IPS-18a (cell line): ENCODE data around the gene LRRC47.

Experiments used
- H3K27ac ChIP-seq: one replicate; pipeline ENCODE4 v1.5.1; 2013; ENCODE audit warnings: low read length
- H3K27me3 ChIP-seq: one replicate; pipeline ENCODE4 v1.6.1; 2013; ENCODE audit warnings: mild to moderate bottlenecking, low read length; ENCODE audit not compliant: control insufficient read depth, insufficient read depth
- H3K36me3 ChIP-seq: one replicate; pipeline ENCODE4 v1.6.1; 2013; ENCODE audit warnings: low read depth, low read length; ENCODE audit not compliant: control insufficient read depth
- H3K4me1 ChIP-seq: one replicate; pipeline ENCODE4 v1.6.1; 2013; ENCODE audit warnings: low read depth, low read length; ENCODE audit not compliant: control insufficient read depth
- H3K4me3 ChIP-seq: one replicate; pipeline ENCODE4 v1.5.1; 2013; ENCODE audit warnings: low read length
- H3K9ac ChIP-seq: one replicate; pipeline ENCODE4 v1.6.1; 2013; ENCODE audit warnings: mild to moderate bottlenecking, low read length, moderate library complexity
- H3K9me3 ChIP-seq: one replicate; pipeline ENCODE4 v1.6.1; 2013; ENCODE audit warnings: low read depth, low read length; ENCODE audit not compliant: control insufficient read depth

Gene LRRC47

DNA sequence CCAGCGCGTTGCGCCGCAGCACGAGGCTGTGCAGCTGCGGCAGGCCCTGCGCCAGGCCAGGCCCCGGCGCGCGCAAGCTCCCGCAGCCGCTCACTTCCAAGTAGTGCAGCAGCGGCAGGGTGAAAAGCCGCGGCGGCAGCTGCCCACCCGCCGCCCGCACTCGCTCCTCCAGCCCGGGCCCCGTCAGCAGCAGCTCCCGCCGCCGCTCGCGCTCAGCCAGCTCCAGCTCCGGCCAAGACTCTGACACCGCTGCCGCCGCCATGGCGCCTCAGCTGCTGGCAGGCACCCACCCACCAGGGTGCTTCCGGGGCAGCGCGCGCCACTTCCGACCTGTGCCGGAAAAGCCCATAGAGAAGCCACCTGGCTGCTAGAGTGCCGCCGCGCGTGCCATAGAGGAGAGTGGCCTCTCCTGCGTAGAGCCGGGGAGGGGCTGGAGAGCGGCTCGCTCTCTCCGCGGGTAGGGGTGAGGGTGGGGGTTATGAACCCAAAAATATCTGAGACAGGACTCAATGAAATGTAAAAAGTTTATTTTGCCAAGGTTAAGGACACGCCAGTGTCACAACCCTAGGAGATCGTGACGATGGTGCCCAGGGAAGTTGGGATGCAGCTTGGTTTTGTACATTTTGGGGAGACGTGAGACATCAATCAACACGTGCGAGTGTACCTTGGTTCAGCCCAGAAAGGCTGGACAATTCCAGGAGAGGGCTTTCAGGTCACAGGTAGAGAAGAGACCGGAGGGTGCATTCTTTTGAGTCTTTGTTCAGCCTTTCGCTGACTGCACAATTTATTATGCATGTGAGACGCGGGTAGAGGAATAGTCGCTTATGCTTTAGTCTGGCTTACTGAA lies at the start of gene LRRC47:
TSS of gene LRRC47 (minus strand) at position 284 of the 847 bp plus-strand sequence. CDS start at position 262, 22 bp downstream.
- Histone ChIP-seq H3K4me1 (peaks cover 26% of the 10 kb centered on the region), H3K9me3 (no peaks in the 10 kb centered on the region), H3K27me3 (no peaks in the 10 kb centered on the region), H3K9ac (peak within 1 kb of the TSS; percentile 69), H3K4me3 (peak within 1 kb of the TSS; percentile 79), H3K36me3 (no peaks in the 10 kb centered on the region), H3K27ac (peak within 1 kb of the TSS; percentile 44)

DNA sequence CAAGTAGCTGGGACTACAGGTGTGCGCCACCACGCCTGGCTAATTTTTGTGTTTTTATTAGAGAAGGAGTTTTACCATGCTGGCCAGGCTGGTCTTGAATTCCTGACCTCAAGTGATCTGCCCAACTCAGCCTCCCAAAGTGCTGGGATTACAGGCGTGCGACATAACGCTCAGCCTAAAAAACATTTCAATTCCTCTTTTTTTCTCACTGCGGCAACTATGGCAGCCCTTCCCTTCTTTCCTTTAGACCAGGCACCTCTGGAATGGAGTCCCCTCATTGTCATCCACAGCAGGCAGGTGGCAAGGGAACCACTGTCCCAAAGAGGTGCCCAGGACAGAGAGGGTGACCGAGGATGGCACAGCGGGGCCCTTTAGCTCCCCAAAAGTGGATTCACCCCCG lies 46.6 kb upstream of the LRRC47 start:
- no peaks in the 10 kb centered on the region for H3K27me3 ChIP-seq
- no peak overlapping the region for H3K4me3 ChIP-seq
- H3K4me1 ChIP-seq = no peaks in the 10 kb centered on the region
- peaks cover 8% of the 10 kb centered on the region for H3K36me3 ChIP-seq
- no peak overlapping the region for H3K27ac ChIP-seq
- no peak overlapping the region for H3K9ac ChIP-seq
- H3K9me3 ChIP-seq = no peaks in the 10 kb centered on the region

DNA sequence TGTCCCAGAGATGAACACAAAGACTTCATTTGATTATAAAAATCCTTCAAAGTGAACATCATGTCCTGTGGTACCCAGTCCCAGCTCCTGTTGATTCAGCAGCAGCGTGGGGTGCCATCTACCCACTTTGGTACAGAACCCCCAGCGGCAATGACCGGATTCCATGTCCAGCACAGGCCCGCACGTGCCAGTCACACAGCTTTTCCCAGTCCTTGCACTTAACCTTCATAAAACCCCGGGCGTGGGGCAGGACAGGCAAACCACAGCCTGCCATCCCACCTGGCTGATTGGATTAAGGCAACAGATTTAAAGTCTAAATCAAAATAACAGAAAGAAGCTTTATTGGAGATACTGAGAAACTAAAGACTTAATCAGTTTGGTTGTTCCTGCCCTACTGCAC lies 45.2 kb upstream of the LRRC47 start:
- Histone ChIP-seq H3K9me3 (no peaks in the 10 kb centered on the region), H3K4me1 (no peaks in the 10 kb centered on the region), H3K9ac (no peak overlapping the region), H3K27me3 (no peaks in the 10 kb centered on the region), H3K36me3 (peaks cover 10% of the 10 kb centered on the region), H3K27ac (no peak overlapping the region), H3K4me3 (no peak overlapping the region)

DNA sequence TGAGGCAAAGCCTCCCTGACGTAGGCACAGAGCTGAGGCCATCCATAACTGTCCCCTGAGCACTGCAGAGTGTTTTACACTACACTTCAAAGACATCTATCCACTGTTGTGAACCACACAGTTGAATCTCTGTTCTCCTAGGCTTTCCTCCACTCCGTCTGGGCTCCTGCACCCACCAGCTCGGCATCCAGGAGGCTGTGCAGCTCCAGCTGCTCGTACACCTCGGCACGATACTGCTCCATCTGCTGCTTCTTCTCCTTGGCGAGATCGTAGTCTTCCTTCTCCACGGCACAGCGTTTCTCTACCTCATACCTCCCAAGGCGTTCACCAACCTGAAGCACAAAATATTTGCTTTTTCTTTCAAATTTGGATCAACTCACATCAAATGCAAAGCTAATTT lies 42.5 kb upstream of the LRRC47 start:
- Histone ChIP-seq H3K36me3 (peaks cover 10% of the 10 kb centered on the region), H3K27me3 (no peaks in the 10 kb centered on the region), H3K9me3 (no peaks in the 10 kb centered on the region), H3K9ac (no peak overlapping the region), H3K4me3 (no peak overlapping the region), H3K4me1 (no peaks in the 10 kb centered on the region), H3K27ac (no peak overlapping the region)

DNA sequence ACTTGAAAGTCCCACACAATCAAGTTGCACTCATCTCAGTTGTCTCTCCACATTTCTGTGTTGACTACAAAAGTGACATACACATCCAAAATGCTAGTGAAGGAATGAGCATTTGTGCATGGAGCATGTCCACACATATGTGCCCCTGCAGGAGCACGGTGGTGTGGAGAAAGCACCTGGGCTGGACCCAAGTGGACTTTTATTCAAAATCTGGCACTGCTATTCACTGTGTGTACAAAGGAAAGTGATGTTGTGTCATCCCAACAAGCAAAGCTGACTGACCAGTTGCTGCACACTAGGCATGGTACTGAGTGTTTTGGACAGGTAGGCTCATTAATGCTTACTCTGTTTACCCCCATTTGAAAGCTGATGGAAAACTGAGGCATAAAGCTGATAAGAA lies 41.4 kb upstream of the LRRC47 start:
- Histone ChIP-seq H3K4me1 (no peaks in the 10 kb centered on the region), H3K27me3 (no peaks in the 10 kb centered on the region), H3K9me3 (no peaks in the 10 kb centered on the region), H3K36me3 (peaks cover 10% of the 10 kb centered on the region), H3K4me3 (no peak overlapping the region), H3K9ac (no peak overlapping the region), H3K27ac (no peak overlapping the region)

DNA sequence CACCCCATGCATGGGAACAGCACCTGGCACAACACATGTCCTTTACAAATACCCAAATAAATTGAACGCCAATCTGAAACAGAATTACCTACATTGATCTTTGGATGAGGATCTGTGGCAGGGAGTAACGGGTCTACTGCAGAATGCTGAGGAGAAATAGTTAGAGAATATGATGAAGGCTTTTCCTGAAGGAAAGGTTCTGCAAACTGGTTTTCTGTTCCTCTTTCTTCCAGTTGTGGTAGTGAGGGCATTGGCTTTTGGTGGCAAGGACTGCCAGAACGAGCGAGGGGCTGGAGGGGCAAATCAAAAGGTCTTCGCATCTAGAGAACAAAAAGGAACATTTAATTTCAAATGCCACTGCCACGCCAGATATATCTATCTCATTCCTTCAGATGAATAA lies 40.9 kb upstream of the LRRC47 start:
- H3K9me3 ChIP-seq = no peaks in the 10 kb centered on the region
- no peaks in the 10 kb centered on the region for H3K4me1 ChIP-seq
- H3K36me3 ChIP-seq = peaks cover 13% of the 10 kb centered on the region
- H3K27me3 ChIP-seq = no peaks in the 10 kb centered on the region
- no peak overlapping the region for H3K4me3 ChIP-seq
- no peak overlapping the region for H3K9ac ChIP-seq
- no peak overlapping the region for H3K27ac ChIP-seq

DNA sequence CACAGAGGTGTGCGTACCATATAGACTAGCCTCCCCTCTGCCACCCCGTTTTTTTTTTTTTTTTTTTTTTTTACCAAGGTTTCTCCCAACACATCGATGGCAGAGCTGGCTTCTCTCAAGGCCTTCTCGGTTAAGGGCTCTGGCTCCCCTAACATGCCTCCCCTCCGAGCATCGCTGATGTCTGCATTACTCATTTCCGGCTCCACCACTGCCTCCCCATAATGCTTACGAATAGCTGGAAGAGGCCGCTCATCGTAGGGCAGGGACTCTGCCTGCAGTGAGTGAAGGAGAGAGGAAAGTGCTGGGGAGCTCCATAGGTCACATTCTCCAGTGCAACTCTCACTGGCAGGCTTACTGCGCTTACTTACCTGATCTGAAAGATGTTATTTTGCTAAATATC lies 40.1 kb upstream of the LRRC47 start:
- Histone ChIP-seq H3K27me3 (no peaks in the 10 kb centered on the region), H3K9ac (no peak overlapping the region), H3K27ac (no peak overlapping the region), H3K9me3 (no peaks in the 10 kb centered on the region), H3K4me3 (no peak overlapping the region), H3K36me3 (peaks cover 19% of the 10 kb centered on the region), H3K4me1 (no peaks in the 10 kb centered on the region)

DNA sequence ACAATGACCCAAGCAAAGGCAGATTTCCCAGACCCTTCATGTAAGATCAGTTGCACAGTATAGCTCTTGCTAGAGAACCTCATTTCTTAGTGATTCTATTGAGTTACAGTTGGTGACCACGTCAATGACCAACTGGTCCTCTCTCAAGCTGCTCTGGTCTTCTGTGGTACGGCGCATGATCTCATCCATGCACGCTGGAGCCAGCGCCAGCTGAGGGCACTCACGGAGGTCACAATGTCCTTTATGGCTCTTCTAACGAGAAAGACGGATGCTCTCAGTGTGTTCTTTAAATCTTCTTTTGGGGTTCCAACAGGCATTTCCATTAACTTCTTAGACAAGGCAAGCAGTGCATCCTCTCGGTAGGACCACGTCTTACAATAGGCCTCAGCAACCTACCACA lies 38.4 kb upstream of the LRRC47 start:
- Histone ChIP-seq H3K27me3 (no peaks in the 10 kb centered on the region), H3K9me3 (no peaks in the 10 kb centered on the region), H3K9ac (no peak overlapping the region), H3K27ac (no peak overlapping the region), H3K4me1 (no peaks in the 10 kb centered on the region), H3K36me3 (peaks cover 20% of the 10 kb centered on the region), H3K4me3 (no peak overlapping the region)

DNA sequence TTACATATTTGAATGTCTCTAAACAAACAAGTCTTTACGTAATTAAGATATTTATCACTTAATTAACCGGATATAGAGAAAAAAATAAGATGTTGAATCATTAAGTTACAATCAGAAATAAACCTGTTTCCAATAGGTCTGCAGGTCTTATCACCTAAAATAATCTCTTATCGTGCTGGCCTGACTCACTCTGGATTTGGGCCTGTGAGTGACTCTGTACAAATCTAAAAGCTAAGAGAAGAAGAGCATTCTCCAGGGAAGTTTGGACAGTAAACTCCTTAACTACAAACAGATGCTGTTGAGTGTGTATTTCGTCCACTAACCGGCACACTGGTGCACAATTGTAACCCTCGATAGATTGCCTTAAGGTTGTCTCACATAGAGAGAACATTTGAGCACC lies 35.4 kb upstream of the LRRC47 start:
- peaks cover 12% of the 10 kb centered on the region for H3K36me3 ChIP-seq

DNA sequence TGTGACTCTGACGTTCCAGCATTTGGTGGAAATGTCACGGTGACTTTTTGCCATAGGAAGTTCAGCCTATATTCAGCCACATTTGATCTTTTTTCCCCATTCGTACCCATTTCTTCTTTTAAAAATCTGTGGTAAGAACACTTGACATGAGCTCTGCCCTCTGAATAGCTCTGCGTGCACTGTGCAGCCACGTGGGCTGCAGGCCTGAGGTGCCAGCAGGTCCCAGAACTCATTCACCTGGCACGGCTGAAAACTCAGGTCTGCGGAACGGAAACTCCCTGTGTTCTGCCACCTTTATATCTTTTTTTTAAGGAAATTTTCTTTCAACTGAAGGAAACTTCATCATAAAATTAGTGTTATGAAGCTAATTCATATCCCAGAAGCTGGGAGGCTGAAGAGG lies 32.1 kb upstream of the LRRC47 start:
- H3K27ac ChIP-seq = no peak overlapping the region

More for the DNA sequence above, 35.4 kb upstream of the LRRC47 start:
- Histone ChIP-seq H3K9ac (no peak overlapping the region), H3K9me3 (no peaks in the 10 kb centered on the region), H3K4me3 (no peak overlapping the region), H3K27ac (no peak overlapping the region), H3K4me1 (no peaks in the 10 kb centered on the region), H3K27me3 (no peaks in the 10 kb centered on the region)

DNA sequence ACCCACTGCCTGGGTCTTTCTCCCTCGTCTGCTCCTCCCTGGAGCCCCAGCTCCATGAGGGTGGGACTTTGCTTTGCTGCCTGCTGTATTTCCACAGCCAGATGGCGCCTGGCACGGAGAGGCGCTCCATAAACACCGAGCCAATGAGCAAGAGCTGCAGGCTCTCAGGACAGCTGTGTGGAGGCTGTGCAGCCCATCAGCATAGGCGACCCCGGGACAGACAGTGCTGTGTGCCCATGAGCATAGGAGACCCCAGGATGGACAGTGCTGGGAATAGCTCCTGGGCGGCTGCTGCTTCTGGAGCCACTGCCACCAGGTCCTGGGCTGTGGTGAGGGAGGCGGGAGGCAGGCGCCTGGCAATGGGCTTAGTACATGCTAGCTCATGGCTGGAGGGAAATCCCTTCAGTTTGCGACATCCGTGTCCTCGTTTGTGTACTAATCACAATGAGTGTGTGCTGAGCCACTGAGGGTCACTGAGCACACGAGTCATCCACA lies 31.6 kb upstream of the LRRC47 start:
- H3K9me3 ChIP-seq = no peaks in the 10 kb centered on the region
- H3K27ac ChIP-seq = no peak overlapping the region
- no peaks in the 10 kb centered on the region for H3K4me1 ChIP-seq
- H3K9ac ChIP-seq = no peak overlapping the region
- no peaks in the 10 kb centered on the region for H3K27me3 ChIP-seq
- H3K36me3 ChIP-seq = peaks cover 12% of the 10 kb centered on the region
- H3K4me3 ChIP-seq = no peak overlapping the region

More for the DNA sequence above, 32.1 kb upstream of the LRRC47 start:
- Histone ChIP-seq H3K4me3 (no peak overlapping the region), H3K4me1 (no peaks in the 10 kb centered on the region), H3K36me3 (peaks cover 12% of the 10 kb centered on the region), H3K9me3 (no peaks in the 10 kb centered on the region), H3K27me3 (no peaks in the 10 kb centered on the region), H3K9ac (no peak overlapping the region)

DNA sequence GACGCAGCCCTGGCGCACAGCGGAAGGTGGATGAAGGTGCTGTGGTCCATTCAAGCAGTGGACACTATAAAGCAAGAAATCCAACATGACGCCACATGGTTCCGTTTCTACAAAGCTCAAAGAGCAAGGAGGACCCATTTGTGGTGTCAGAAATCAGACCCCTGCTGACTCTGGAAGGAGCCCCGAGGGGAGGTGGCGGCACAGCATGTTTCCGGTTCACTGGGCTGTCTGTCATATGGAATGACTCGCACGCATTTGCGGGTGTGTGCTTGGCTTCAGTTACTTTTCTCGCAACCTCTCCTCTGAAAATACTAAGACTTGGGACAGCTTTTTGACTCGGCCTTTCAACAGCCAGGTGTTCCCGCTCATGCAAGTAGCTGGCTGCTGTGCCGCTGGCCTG lies 29.1 kb upstream of the LRRC47 start:
- H3K9me3 ChIP-seq = no peaks in the 10 kb centered on the region
- peaks cover 3% of the 10 kb centered on the region for H3K36me3 ChIP-seq
- no peak overlapping the region for H3K9ac ChIP-seq
- no peaks in the 10 kb centered on the region for H3K4me1 ChIP-seq
- H3K27me3 ChIP-seq = no peaks in the 10 kb centered on the region
- H3K27ac ChIP-seq = no peak overlapping the region
- no peak overlapping the region for H3K4me3 ChIP-seq
